A549 (cell line): ENCODE data around the gene HSPB7. TPM values are rescaled to one million over a fixed set of nuclear protein-coding genes. Genes with fewer than 3 reads are reported as not detected.

Experiments
- ATAC-seq, 2 experiments: fragments of 200-7000 bp in 1 of 2; fragments of >200 bp in 1 of 2; cut with Nextera tagmentation in 1 of 2; cut with Tn5 transposase in 1 of 2; 3 replicates each; pipeline versions ENCODE4 v1.8.0 to v1.9.1; 2018 to 2020; ENCODE audit warnings: mild to moderate bottlenecking in 1 of 2, moderate library complexity in 1 of 2
- CTCF ChIA-PET: fragments of 300-600 bp; sonication (Branson Sonifier 250); formaldehyde crosslinking; extraction: SDS; loops from one replicate; lab custom pipeline; 2021; ENCODE audit warnings: antibody characterized with exemption, inconsistent platforms; lab: Yijun Ruan, JAX
- POLR2A ChIA-PET: fragments of 350-600 bp; formaldehyde crosslinking; extraction: SDS; loops from one replicate; lab custom pipeline; 2021; ENCODE audit warnings: antibody characterized with exemption, inconsistent platforms; lab: Yijun Ruan, JAX
- DNase-seq, 2 experiments: peaks; one replicate each; pipeline versions ENCODE4 v3.0.0 to v3.0.0-alpha.2; 2011 to 2016; ENCODE audit warnings: low read depth in 1 of 2, low spot score in 1 of 2
- FAIRE-seq: peaks from 2 replicates; lab custom pipeline; 2011; peaks lifted over from hg19 to GRCh38; lab: Jason Lieb, UNC
- H3K27ac ChIP-seq, 2 experiments: fragments of >200 bp; sonication (Bioruptor Twin); formaldehyde crosslinking; 3 replicates each; pipeline ENCODE4 v1.5.1; 2016 to 2017
- H3K4me1 ChIP-seq: fragments of >200 bp; sonication (Bioruptor Twin); formaldehyde crosslinking; 3 replicates; pipeline ENCODE4 v1.6.1; 2016
- H3K4me2 ChIP-seq: fragments of >200 bp; sonication (Bioruptor Twin); formaldehyde crosslinking; 3 replicates; pipeline ENCODE4 v1.6.1; 2016
- H3K4me3 ChIP-seq: fragments of >200 bp; sonication (Bioruptor Twin); formaldehyde crosslinking; 3 replicates; pipeline ENCODE4 v1.5.1; 2016
- H3K9me3 ChIP-seq: fragments of >200 bp; sonication (Bioruptor Twin); formaldehyde crosslinking; 3 replicates; pipeline ENCODE4 v1.6.1; 2016
- BHLHE40 ChIP-seq: IDR thresholded peaks from 2 replicates; pipeline ENCODE4 v1.6.1; 2012; ENCODE audit warnings: low read depth, low read length, inconsistent platforms
- CHD2 ChIP-seq: fragments of 150-350 bp; IDR thresholded peaks from 2 replicates; pipeline ENCODE4 v1.6.1; 2014; ENCODE audit warnings: low read length; ENCODE audit not compliant: partially characterized antibody
- EHMT2 ChIP-seq: fragments of 200-600 bp; sonication (generic); IDR thresholded peaks from 2 replicates; pipeline ENCODE4 v1.6.1; 2016; ENCODE audit warnings: antibody characterized with exemption, low read depth, mild to moderate bottlenecking, moderate library complexity
- EP300 ChIP-seq, 2 experiments: fragments of >200 bp; sonication (Bioruptor Twin); formaldehyde crosslinking; IDR thresholded peaks; 2 replicates in 1 of 2; 3 replicates in 1 of 2; pipeline ENCODE4 v1.6.1; 2016 to 2017
- GATA3 ChIP-seq: IDR thresholded peaks from 2 replicates; pipeline ENCODE4 v1.6.1; 2012; ENCODE audit warnings: borderline replicate concordance
- JUN ChIP-seq, 2 experiments: fragments of >200 bp; sonication (Bioruptor Twin); formaldehyde crosslinking; IDR thresholded peaks; 2 replicates in 1 of 2; 3 replicates in 1 of 2; pipeline ENCODE4 v1.6.1; 2016 to 2017
- KDM5A ChIP-seq: fragments of 200-600 bp; sonication (generic); IDR thresholded peaks from 2 replicates; pipeline ENCODE4 v1.6.1; 2016; ENCODE audit warnings: antibody characterized with exemption, mild to moderate bottlenecking
- NPAS2 ChIP-seq: fragments of 250-450 bp; sonication (Bioruptor Pico); IDR thresholded peaks from 2 replicates; pipeline ENCODE4 v1.8.0; 2022; ENCODE audit warnings: mild to moderate bottlenecking, moderate library complexity, borderline replicate concordance
- POLR2A ChIP-seq: IDR thresholded peaks from 2 replicates; pipeline ENCODE4 v1.6.1; 2012; ENCODE audit warnings: mild to moderate bottlenecking, low read length
- POLR2AphosphoS2 ChIP-seq: conservative IDR thresholded peaks from 2 replicates; pipeline ENCODE4 v1.6.1; 2012; ENCODE audit warnings: low read length, improper control_type of control experiment, inconsistent platforms
- RAD21 ChIP-seq, 2 experiments: fragments of >200 bp in 1 of 2; sonication (Bioruptor Twin) in 1 of 2; formaldehyde crosslinking in 1 of 2; IDR thresholded peaks in 1 of 2; conservative IDR thresholded peaks in 1 of 2; 2 replicates in 1 of 2; 3 replicates in 1 of 2; pipeline ENCODE4 v1.6.1; 2012 to 2018; ENCODE audit warnings: inconsistent platforms in 1 of 2
- RARB ChIP-seq: fragments of 250-450 bp; sonication (Bioruptor Pico); IDR thresholded peaks from 2 replicates; pipeline ENCODE4 v1.8.0; 2021; ENCODE audit warnings: mild to moderate bottlenecking, moderate library complexity
- SMC3 ChIP-seq: fragments of >200 bp; sonication (Bioruptor Twin); formaldehyde crosslinking; IDR thresholded peaks from 3 replicates; pipeline ENCODE4 v1.6.1; 2018; ENCODE audit warnings: inconsistent platforms
- SREBF2 ChIP-seq: fragments of 450-650 bp; IDR thresholded peaks from 2 replicates; pipeline ENCODE4 v1.6.1; 2014; ENCODE audit warnings: mild to moderate bottlenecking, moderate library complexity
- ZC3H11A ChIP-seq: fragments of 450-650 bp; IDR thresholded peaks from 2 replicates; pipeline ENCODE4 v1.6.1; 2014; ENCODE audit warnings: antibody characterized with exemption, mild to moderate bottlenecking
- WGBS: methylation state at CpG from one replicate; pipeline ENCODE4 v1.1.6; 2017; ENCODE audit errors: missing lambda C conversion rate; 5-methylcytosine and 5-hydroxymethylcytosine counted together
- polyA plus RNA-seq, 4 experiments: library from polyadenylated mRNA; depleted of rRNA in 3 of 4; stranded (reverse); fragments of >200 nt; fragmentation: RNase III in 1 of 4; extraction: RNeasy Plus Mini Kit Qiagen cat#74134 plus additional on column Dnase treatment in 1 of 4; gene quantifications; 2 replicates in 3 of 4; 3 replicates in 1 of 4; pipeline ENCODE4 v1.2.3, GENCODE V29; 2011 to 2017
- TF ChIP-seq, protein P1 (sequence below): IDR thresholded peaks from 2 replicates; pipeline ENCODE4 v1.6.1; 2012
- TF ChIP-seq, protein P2 (sequence below): fragments of >200 bp; sonication (Bioruptor Twin); formaldehyde crosslinking; IDR thresholded peaks from 3 replicates; pipeline ENCODE4 v1.5.1; 2016
- TF ChIP-seq, protein P3 (sequence below): fragments of 450-650 bp; IDR thresholded peaks from 2 replicates; pipeline ENCODE4 v1.6.1; 2014; ENCODE audit warnings: antibody characterized with exemption

The HSPB7 gene
- polyA plus RNA-seq, 2 of the 4 experiments (the other 2 are of a cell fraction): not detected

DNA sequence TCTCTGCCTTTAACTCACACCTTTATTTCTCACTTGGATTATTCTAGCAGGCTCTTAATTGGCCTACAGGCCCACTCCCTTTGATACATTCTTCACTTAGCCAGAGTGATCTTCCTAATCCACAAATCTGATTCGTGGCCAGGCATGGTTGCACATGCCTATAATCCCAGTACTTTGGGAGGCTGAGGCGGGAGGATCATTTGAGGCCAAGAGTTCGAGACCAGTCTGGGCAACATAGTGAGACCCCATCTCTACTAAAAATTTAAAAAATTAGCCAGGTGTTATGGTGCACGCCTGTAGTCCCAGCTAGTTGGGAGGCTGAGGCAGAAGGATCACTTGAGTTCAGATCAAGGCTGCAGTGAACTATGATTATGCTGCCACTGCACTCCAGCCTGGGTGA is 44.1 kb downstream of the HSPB7 start:
- ATAC-seq (no peak), FAIRE-seq (no peak), DNase-seq (no peak)
- ChIA-PET POLR2A (no interaction called here), CTCF (interaction anchor here (0.7 to 0.8 kb wide), 2 partner anchors 12 to 179 kb away, joined by 3 to 4 read pairs; no protein-coding TSS in a partner anchor)
- Histone ChIP-seq H3K9me3 (peaks cover 8% of the 10 kb centered on the region; the same call in 1 of the 3 replicates), H3K27ac (no peak overlapping the region), H3K4me1 (peaks cover 11% of the 10 kb centered on the region; the same call in 2 of the 3 replicates), H3K4me2 (no peak overlapping the region), H3K4me3 (no peak overlapping the region)
- 84% methylated on average over 4 of the region's 4 CpGs for WGBS
- TF ChIP-seq SMC3 (no peak), KDM5A (no peak), POLR2AphosphoS2 (no peak), RAD21 (conservative IDR thresholded peaks at IDR 0.05 in 1 of 2, IDR thresholded peaks at IDR 0.05 in 1 of 2) (no peak), RARB (no peak), BHLHE40 (no peak), EHMT2 (no peak), EP300 (IDR thresholded peaks at IDR 0.05) (no peak), SREBF2 (no peak)
- TF ChIP-seq, protein P1, sequence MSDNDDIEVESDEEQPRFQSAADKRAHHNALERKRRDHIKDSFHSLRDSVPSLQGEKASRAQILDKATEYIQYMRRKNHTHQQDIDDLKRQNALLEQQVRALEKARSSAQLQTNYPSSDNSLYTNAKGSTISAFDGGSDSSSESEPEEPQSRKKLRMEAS: no peak

DNA sequence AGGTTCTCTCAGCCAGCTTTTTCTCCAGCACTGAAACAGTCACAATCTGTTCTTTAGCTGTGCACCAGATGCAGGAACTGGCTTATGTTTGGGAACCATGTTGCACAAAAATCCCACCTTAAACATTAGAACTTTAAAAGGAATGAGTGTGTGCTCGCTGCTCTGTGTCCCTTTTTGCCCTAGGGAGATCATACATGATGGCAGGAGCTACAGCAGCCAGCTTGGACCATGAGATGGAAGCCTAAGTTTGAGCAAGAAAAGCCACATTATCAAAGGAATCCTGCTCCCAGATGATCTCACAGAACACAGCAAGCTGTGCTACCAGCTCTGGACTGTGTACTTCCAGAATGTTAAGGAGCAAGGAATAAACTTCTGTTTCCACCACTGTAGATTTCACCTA is 45.4 kb downstream of the HSPB7 start:
- ChIA-PET POLR2A (interaction anchor here (1.1 kb wide), 1 partner anchor 138 kb away, joined by 3 read pairs; no protein-coding TSS in a partner anchor), CTCF (no interaction called here)
- no peak for TF ChIP-seq RARB
- no peak for TF ChIP-seq BHLHE40
- no peak for TF ChIP-seq NPAS2 (CRISPR knock-in tag)
- no peak for TF ChIP-seq GATA3
- TF ChIP-seq POLR2A: no peak
- TF ChIP-seq CHD2: no peak
- TF ChIP-seq JUN (IDR thresholded peaks at IDR 0.05): no peak
- no peak for TF ChIP-seq SREBF2
- no peak for DNase-seq
- H3K9me3 ChIP-seq: peaks cover 8% of the 10 kb centered on the region; the same call in 1 of the 3 replicates
- WGBS: 89% methylated on average over 1 of the region's 1 CpG
- H3K27ac ChIP-seq: no peak overlapping the region
- ATAC-seq: no peak
- peaks cover 11% of the 10 kb centered on the region; the same call in 2 of the 3 replicates for H3K4me1 ChIP-seq
- no peak overlapping the region for H3K4me2 ChIP-seq
- FAIRE-seq: no peak
- no peak overlapping the region for H3K4me3 ChIP-seq

DNA sequence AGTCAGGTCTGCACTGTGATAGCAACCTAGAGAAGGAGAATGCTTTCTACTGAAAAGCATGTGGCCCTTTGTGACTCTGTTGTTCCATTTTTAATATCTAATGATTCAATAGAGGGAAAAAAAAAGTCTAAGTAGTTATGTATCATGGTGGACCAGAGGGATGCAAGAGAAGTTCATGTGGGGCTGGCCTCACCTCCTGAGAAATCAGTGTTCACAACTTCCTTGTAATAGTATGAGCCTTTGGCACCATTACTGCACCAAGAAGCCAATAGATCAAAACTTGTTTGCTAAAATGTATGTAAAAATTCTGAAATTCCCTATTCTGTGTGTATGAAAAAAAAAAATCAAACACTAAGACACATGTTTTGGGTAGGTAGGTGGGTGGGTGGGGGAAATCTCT is 46.9 kb downstream of the HSPB7 start:
- no peak overlapping the region for H3K4me2 ChIP-seq
- CTCF ChIA-PET: no interaction called here
- POLR2A ChIA-PET: no interaction called here
- TF ChIP-seq KDM5A (no peak), NPAS2 (CRISPR knock-in tag) (no peak), JUN (IDR thresholded peaks at IDR 0.05) (no peak), ZC3H11A (no peak)
- TF ChIP-seq, protein P2, sequence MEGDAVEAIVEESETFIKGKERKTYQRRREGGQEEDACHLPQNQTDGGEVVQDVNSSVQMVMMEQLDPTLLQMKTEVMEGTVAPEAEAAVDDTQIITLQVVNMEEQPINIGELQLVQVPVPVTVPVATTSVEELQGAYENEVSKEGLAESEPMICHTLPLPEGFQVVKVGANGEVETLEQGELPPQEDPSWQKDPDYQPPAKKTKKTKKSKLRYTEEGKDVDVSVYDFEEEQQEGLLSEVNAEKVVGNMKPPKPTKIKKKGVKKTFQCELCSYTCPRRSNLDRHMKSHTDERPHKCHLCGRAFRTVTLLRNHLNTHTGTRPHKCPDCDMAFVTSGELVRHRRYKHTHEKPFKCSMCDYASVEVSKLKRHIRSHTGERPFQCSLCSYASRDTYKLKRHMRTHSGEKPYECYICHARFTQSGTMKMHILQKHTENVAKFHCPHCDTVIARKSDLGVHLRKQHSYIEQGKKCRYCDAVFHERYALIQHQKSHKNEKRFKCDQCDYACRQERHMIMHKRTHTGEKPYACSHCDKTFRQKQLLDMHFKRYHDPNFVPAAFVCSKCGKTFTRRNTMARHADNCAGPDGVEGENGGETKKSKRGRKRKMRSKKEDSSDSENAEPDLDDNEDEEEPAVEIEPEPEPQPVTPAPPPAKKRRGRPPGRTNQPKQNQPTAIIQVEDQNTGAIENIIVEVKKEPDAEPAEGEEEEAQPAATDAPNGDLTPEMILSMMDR: no peak
- TF ChIP-seq, protein P3, sequence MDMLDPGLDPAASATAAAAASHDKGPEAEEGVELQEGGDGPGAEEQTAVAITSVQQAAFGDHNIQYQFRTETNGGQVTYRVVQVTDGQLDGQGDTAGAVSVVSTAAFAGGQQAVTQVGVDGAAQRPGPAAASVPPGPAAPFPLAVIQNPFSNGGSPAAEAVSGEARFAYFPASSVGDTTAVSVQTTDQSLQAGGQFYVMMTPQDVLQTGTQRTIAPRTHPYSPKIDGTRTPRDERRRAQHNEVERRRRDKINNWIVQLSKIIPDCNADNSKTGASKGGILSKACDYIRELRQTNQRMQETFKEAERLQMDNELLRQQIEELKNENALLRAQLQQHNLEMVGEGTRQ: no peak
- no peak overlapping the region for H3K4me3 ChIP-seq
- FAIRE-seq (no peak), ATAC-seq (no peak), DNase-seq (no peak)
- H3K27ac ChIP-seq: no peak overlapping the region
- H3K4me1 ChIP-seq: peaks cover 8% of the 10 kb centered on the region; the same call in 2 of the 3 replicates
- peaks cover 8% of the 10 kb centered on the region; the same call in 1 of the 3 replicates for H3K9me3 ChIP-seq
